Smooth muscle cell of the brain vasculature (primary cell): ENCODE results near the gene TOR1AIP2.

Source experiments
- DNase-seq: peaks from one replicate; pipeline ENCODE4 v3.0.0-alpha.2; 2012; ENCODE audit warnings: low read depth, low spot score

TOR1AIP2 gene

GRCh38 chr1:179825798-179826460 lies 51.7 kb downstream of the TOR1AIP2 start:
- no peak for DNase-seq

- no peak for DNase-seq
Observed at GRCh38 chr1:179825206-179825605, 52.4 kb downstream of the TOR1AIP2 start.

DNA sequence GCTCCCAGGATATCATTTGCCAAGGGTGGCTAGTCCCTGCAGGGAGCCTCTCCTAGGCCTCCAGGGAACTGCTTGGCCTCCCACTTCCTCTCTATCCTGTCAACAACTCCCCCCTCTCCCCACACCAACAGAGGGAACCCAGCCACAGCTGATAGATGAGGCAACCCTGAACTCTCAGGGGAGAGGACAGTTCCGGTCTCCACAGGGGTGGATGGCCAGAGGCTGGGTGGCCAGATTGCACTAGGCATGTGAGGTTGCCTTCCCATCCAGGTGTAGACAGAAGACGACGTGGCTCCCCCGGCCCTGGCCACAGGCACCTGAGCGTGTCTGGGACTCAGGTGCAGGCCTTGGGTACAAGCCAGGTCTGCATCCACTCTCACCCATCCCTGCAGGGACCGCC lies 53.3 kb downstream of the TOR1AIP2 start:
- DNase-seq = no peak

DNA sequence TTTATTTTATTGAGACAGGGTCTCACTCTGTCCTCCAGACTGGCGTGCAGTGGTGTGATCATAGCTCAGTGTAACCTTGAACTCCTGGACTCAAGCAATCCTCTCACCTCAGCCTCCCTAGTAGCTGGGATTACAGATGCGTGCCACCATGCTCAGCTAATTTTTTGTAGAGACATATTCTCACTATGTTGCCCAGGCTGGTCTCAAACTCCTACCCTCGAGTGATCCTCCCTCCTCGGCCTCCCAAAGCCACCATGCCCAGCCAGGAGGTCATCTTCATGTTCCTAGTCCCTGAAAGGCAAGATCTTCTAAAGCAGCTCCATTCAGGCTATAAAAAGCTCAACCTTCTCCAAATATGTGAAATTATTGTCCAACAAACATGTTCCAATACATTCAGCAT lies 53.9 kb downstream of the TOR1AIP2 start:
- no peak for DNase-seq

GRCh38 chr1:179822065-179822464 lies 55.5 kb downstream of the TOR1AIP2 start:
- DNase-seq = no peak

DNA sequence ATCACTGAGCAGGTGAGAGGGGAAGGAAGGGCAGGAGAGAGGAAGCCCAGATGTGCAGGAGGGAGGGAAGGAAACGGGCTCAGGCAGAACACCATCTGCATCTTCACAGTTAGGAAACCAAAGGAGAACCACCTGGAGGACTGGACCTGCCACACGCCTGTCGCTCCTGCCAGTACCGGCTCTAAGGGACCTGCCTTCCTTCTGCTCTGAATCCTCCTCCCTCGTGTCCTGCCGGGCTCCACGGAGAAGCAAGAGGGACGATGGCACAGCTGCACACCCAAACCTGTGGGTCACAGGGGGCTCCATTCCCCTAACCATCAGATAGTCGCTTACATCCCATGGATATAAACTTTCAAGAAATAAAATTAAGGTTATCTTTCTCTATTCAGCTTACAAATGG lies 56.1 kb downstream of the TOR1AIP2 start:
- no peak for DNase-seq

DNA sequence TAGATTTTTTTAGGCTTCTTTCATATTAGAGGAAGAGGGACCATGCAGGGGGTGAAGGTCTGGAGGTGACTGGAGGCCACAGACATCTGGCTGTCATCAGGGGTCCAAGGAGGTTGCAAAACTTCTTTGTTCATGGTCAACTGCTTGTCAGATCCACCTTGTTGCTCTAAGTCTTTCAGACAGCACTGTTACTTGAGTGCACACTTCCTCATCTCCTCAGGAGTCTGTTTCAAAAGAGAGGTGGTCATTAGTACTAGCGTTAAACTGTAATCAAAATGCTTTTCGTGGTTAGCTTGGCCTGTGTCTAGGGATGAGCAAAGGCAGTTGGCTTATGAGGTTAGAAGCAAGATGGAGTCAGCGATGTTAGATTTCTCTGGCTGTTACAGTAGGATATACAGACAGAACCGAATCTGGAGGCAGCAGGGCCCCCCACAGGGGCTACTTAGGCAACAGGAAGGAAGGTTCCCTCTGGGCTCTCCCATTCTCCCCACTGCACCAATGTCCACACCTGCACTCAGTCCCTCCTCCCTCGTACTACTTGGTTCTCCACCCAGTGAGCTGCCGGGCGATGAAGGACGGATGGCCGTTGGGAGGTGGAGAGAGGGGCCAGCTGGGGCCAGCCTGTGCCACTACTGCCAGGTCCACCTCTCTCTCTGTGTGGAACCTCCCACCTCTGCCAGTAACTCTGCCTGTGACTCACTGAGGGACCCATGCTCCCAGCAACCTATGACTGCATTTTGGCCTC lies 57.2 kb downstream of the TOR1AIP2 start:
- DNase-seq = no peak

DNA sequence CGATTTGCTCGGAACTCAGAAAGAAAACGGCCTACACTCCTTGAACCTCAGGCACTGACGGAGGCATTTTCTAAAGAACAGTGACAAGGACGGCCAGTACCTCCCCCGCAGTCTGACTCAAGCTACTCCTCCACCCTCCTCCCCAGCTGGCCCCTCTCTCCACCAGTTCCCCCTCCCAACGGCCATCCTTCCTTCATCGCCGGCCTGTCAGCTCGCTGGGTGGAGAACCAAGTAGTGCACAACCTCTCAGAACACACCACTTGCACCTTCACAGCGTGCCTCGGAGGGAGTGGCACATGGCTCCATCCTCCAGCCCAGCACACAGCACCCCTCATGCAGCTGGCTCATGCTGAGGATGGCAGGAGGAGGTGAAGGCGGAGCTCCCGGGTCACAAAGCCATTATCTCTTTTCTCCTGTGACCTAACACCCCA lies 58.8 kb downstream of the TOR1AIP2 start:
- DNase-seq = no peak

DNA sequence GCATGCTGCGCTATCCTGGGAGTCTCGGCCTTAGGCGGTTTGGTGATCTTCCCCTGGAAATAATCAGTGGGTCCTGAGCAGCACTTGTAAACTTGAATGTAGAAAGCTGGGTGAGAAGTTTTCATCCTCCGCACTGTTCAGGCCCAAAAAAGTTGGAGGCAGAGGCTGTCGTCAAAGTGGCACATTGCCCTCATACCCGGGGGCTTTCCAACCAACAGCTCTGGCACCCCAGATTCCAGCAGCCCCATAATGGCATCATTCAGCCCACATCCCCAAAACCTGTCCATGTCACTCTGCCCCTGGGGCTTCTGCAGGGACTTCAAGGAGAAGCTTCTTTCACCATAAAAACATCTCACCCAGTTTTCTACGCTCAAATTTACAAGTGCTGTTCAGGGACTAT lies 59.3 kb downstream of the TOR1AIP2 start:
- no peak for DNase-seq

GRCh38 chr1:179817789-179818188 lies 59.8 kb downstream of the TOR1AIP2 start:
- DNase-seq = no peak

DNA sequence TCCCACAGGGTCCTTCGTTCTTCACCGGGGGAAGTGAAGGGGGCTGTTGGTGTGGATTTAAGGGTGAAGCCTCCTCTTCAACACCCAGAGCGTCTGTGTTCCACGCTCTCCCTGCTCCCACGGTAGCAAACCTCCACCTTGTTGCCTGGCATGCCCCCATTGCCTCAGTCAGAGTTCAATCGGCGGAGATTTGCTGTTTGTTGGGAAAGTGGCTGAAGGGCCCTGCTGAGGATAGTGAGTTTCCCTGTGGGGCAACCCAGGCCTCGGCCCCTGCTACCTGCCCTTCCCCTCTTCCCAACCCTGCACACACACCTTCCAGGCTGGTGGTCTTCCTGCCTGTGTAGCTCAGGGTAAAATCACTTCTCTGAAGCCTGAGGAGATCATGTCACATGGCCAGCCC lies 60.5 kb downstream of the TOR1AIP2 start:
- no peak for DNase-seq

GRCh38 chr1:179816196-179816960 lies 61.2 kb downstream of the TOR1AIP2 start:
- no peak for DNase-seq

DNA sequence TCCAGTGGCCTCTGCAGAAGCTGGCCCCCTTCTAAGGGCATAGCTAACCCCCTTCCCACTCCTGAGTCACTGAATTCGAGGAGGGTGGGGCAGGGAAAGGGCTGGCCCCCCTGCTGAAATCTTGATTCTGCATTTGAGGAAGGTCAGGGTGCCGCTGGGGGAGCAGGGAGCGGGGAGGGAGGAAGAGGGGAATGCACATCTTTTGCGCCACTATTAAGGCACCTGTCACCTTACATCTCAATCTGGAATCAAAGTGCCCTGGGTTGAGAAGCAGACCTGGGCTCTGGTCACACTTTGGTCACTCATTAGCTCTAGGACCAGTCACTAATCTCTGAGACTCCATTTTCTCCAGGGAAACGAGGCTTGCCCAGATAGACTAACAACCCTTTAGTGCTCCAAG lies 62.0 kb downstream of the TOR1AIP2 start:
- DNase-seq = no peak

GRCh38 chr1:179814546-179814838 lies 63.1 kb downstream of the TOR1AIP2 start:
- DNase-seq = no peak

- DNase-seq = no peak
Observed at GRCh38 chr1:179813626-179814545, 63.7 kb downstream of the TOR1AIP2 start.

GRCh38 chr1:179812501-179813292 lies 64.9 kb downstream of the TOR1AIP2 start:
- no peak for DNase-seq

GRCh38 chr1:179810367-179810715 lies 67.3 kb downstream of the TOR1AIP2 start:
- DNase-seq = no peak

DNA sequence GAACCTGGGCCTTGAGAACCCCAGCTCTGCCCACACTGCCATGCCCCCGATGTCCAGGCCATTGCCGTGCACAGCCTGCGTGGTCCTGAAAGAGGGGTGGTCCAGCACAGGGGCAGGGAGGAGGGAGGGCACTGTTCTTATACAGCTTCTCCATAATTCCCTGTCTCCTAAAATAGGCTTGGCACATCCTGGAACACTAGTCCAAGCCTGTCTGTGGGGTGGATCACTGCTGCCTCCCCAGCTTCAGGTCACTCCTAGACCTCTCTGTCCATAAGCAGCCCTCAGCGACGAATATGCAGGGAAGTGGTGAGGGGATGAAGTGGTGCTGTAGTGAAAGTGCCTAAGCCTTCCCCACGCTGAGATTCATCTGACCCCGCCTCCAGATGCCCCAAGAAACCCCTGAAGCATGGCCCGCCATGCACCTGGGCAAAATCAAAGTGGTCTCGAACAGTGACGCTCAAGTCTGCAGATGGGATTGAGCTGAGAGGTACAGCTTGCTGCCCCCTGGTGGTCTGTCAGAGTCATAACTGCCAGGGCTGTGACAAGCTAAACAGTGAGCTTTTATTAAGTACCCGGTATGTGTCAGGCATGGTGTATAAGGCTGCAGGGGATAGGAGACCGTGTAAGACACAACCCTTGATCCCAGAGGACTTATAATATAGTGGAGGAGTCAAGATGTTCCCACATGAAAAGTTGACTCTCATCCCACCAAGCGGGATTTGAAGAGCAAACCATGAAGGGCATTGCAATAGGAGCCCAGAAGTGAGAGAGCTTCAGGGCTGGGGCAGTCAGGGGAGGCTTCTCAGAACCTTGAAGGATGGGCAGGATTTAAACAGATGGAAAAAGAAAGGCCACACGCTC lies 67.9 kb downstream of the TOR1AIP2 start:
- no peak for DNase-seq

DNA sequence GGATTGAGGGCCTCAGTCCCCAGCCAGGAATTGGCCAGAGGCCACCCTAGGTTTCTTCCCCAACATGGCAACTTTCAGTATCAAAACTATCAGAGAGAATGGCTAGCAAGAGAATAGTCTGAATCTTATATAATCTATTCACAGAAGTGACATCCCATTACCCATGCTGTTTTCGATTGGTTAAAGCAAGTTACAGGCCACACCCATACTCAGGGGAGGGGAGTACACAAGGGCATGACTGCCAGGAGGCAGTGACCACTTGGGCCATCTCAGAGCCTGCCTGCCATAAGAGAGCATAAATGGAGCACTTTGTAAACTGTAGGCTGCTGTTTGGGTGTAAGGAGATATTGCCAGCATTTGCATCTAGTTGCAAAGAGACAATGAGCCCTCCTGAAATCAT lies 69.1 kb downstream of the TOR1AIP2 start:
- no peak for DNase-seq
